Tibial nerve (tissue), 4 donors: ENCODE measurements around the gene RPS17. TPM values are rescaled to one million over a fixed set of nuclear protein-coding genes. Genes with fewer than 3 reads are reported as not detected.

Source experiments
- DNase-seq, 2 donors: peaks; one replicate each; pipeline ENCODE4 v3.0.0-alpha.2; 2019; ENCODE audit warnings: low spot score in 2 of 2
- H3K27ac ChIP-seq, 4 donors: fragments of 200-600 bp; sonication (generic) in 3 of 4; one replicate each; pipeline ENCODE4 v1.5.1; 2017 to 2019; ENCODE audit warnings: mild to moderate bottlenecking in 1 of 4
- H3K27me3 ChIP-seq, 2 donors: fragments of 200-600 bp; sonication (generic) in 1 of 2; one replicate each; pipeline versions ENCODE4 v1.5.1 to v1.6.0; 2017 to 2019
- H3K36me3 ChIP-seq, 3 donors: fragments of 200-600 bp; sonication (generic); one replicate each; pipeline ENCODE4 v1.5.1; 2018 to 2019
- H3K4me1 ChIP-seq, 4 donors: fragments of 200-600 bp; sonication (generic) in 3 of 4; one replicate each; pipeline ENCODE4 v1.5.1; 2017 to 2019
- H3K4me3 ChIP-seq, 4 donors: fragments of 200-600 bp; sonication (generic) in 3 of 4; one replicate each; pipeline ENCODE4 v1.5.1; 2017 to 2019; ENCODE audit warnings: mild to moderate bottlenecking in 1 of 4, moderate library complexity in 1 of 4
- H3K9me3 ChIP-seq, 4 donors: fragments of 200-600 bp; sonication (generic) in 3 of 4; one replicate each; pipeline ENCODE4 v1.5.1; 2017 to 2019
- CTCF ChIP-seq, 5 experiments: fragments of 200-600 bp in 3 of 5; fragments of 450-650 bp in 2 of 5; sonication (generic) in 3 of 5; IDR thresholded peaks; one replicate each; pipeline ENCODE4 v1.5.1; 2016 to 2019; ENCODE audit warnings: antibody characterized with exemption in 5 of 5, mild to moderate bottlenecking in 3 of 5, moderate library complexity in 2 of 5
- EP300 ChIP-seq, 2 donors: sonication (generic); formaldehyde crosslinking; IDR thresholded peaks; one replicate each; pipeline ENCODE4 v1.6.1; 2017; ENCODE audit warnings: antibody characterized with exemption in 2 of 2, mild to moderate bottlenecking in 1 of 2
- POLR2A ChIP-seq, 2 donors: fragments of 450-650 bp; IDR thresholded peaks; one replicate each; pipeline ENCODE4 v1.6.1; 2017; ENCODE audit warnings: antibody characterized with exemption in 2 of 2, mild to moderate bottlenecking in 2 of 2, moderate library complexity in 2 of 2
- WGBS, 2 donors: methylation state at CpG; one replicate each; pipeline ENCODE4 v1.1.5; 2018; 5-methylcytosine and 5-hydroxymethylcytosine counted together
- total RNA-seq, 4 donors: library from RNA; depleted of rRNA; stranded (reverse); fragments of >200 nt; gene quantifications; one replicate each; pipeline ENCODE4 v1.1.0, GENCODE V29; 2016

Gene RPS17
- total RNA-seq, 4 donors from 2014 or later, result 1,019 to 1,820 (median 1,439) TPM

DNA sequence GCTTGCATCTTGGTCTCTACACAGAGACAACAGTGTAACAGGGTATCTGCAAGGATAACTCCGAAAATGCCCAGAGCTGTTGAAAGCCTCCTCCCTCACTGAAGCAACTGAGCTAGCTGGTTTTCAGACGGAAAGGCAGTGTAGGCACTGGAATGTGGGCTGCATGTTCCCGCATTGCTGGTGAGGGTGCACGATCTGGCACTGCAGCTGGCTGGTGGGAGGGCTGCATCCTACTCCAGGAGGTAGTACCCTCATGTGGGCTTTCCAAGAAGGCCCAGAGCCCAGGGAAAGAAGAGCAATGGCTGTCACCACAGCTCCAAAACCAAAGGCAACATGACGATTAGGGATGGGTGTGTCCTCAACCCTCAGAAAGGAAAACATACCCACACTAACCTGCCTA, 28.7 kb upstream of the RPS17 start:
- Histone ChIP-seq H3K4me1 (peaks cover 0 to 23% (median 3%) of the 10 kb centered on the region in 4 donors), H3K27me3 (no peaks in the 10 kb centered on the region), H3K27ac (no peak overlapping the region), H3K36me3 (peaks cover 0 to 34% (median 0%) of the 10 kb centered on the region in 3 donors), H3K9me3 (no peaks in the 10 kb centered on the region), H3K4me3 (no peak overlapping the region)
- WGBS, 2 donors, result 65 to 89% methylated on average over 5 of the region's 5 CpGs
- TF ChIP-seq POLR2A (IDR thresholded peaks at IDR 0.05) (no peak), EP300 (IDR thresholded peaks at IDR 0.05) (no peak), CTCF (IDR thresholded peaks at IDR 0.05) (no peak)
- DNase-seq, result no peak

DNA sequence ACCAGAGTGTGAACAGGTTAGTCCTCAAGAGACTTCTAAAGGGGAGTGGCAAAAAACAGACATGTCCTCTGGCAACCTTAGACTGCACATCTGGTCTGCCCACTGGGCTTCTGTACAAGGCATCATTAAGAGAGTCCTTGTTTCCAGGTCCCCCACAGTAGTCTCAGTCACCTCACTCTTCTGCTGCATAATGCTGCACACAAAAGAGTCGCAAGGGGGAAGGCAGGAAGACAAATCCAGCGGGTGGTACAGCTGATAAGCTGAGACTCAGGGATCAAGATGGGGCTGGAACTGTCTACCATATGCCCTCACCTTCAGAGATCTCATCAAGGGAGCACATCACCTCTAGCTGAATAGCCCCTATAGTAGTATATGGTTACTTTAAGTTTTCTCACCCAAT, 27.4 kb upstream of the RPS17 start:
- no peak for DNase-seq
- TF ChIP-seq EP300 (IDR thresholded peaks at IDR 0.05) (no peak), CTCF (IDR thresholded peaks at IDR 0.05) (no peak), POLR2A (IDR thresholded peaks at IDR 0.05) (no peak)
- peaks cover 0 to 34% (median 0%) of the 10 kb centered on the region in 3 donors for H3K36me3 ChIP-seq
- no peak overlapping the region for H3K27ac ChIP-seq
- no peaks in the 10 kb centered on the region for H3K9me3 ChIP-seq
- no peak overlapping the region for H3K4me3 ChIP-seq
- 86 to 91% methylated on average over 2 of the region's 2 CpGs for WGBS, 2 donors
- H3K4me1 ChIP-seq, result peaks cover 0 to 23% (median 3%) of the 10 kb centered on the region in 4 donors
- H3K27me3 ChIP-seq, result no peaks in the 10 kb centered on the region

- no peak for TF ChIP-seq CTCF (IDR thresholded peaks at IDR 0.05)
- TF ChIP-seq POLR2A (IDR thresholded peaks at IDR 0.05), result no peak
- TF ChIP-seq EP300 (IDR thresholded peaks at IDR 0.05), result no peak
- Histone ChIP-seq H3K4me1 (peaks cover 0 to 14% (median 0%) of the 10 kb centered on the region in 4 donors), H3K9me3 (no peaks in the 10 kb centered on the region), H3K4me3 (no peak overlapping the region), H3K27me3 (no peaks in the 10 kb centered on the region), H3K27ac (no peak overlapping the region), H3K36me3 (peaks cover 0 to 34% (median 0%) of the 10 kb centered on the region in 3 donors)
- 76 to 81% methylated on average over 1 of the region's 1 CpG for WGBS, 2 donors
- DNase-seq, result no peak
Observed at GRCh38 chr15:82566690-82567089, 26.4 kb upstream of the RPS17 start.

GRCh38 chr15:82558502-82558901, 18.2 kb upstream of the RPS17 start:
- Histone ChIP-seq H3K36me3 (peaks cover 0 to 23% (median 0%) of the 10 kb centered on the region in 3 donors), H3K4me3 (no peak overlapping the region), H3K9me3 (no peaks in the 10 kb centered on the region), H3K27me3 (no peaks in the 10 kb centered on the region), H3K27ac (no peak overlapping the region), H3K4me1 (peaks cover 0 to 4% (median 0%) of the 10 kb centered on the region in 4 donors)
- WGBS, 2 donors, result 40 to 54% methylated on average over 1 of the region's 1 CpG
- TF ChIP-seq POLR2A (IDR thresholded peaks at IDR 0.05) (no peak), EP300 (IDR thresholded peaks at IDR 0.05) (no peak)
- DNase-seq, result no peak

GRCh38 chr15:82556315-82557035, 16.2 kb upstream of the RPS17 start:
- no peak for DNase-seq
- H3K27me3 ChIP-seq, result no peaks in the 10 kb centered on the region
- H3K36me3 ChIP-seq, result peaks cover 0 to 42% (median 0%) of the 10 kb centered on the region in 3 donors
- H3K9me3 ChIP-seq, result no peaks in the 10 kb centered on the region
- peaks cover 0 to 4% (median 0%) of the 10 kb centered on the region in 4 donors for H3K4me1 ChIP-seq
- TF ChIP-seq POLR2A (IDR thresholded peaks at IDR 0.05) (no peak), EP300 (IDR thresholded peaks at IDR 0.05) (no peak), CTCF (IDR thresholded peaks at IDR 0.05) (no peak)
- 79% methylated on average over 7 of the region's 7 CpGs for WGBS, 2 donors
- H3K4me3 ChIP-seq, result no peak overlapping the region
- H3K27ac ChIP-seq, result no peak overlapping the region
